Activated B cell treated with CpG ODN at 0.5 μM for 24 hours (primary cell): ENCODE data around the gene ZFP1. TPM values are rescaled to one million over a fixed set of nuclear protein-coding genes. Genes with fewer than 3 reads are reported as not detected.
"Not testable (repeated sequence)": the region's sequence is repeated elsewhere in the genome, so short reads cannot be mapped to it uniquely, and the experiment has no call there.

Source experiments
- ATAC-seq: fragments of 200-7000 bp; cut with Tn5 transposase; one replicate; pipeline ENCODE4 v1.10.0; 2021; ENCODE audit warnings: low read depth, mild to moderate bottlenecking, moderate library complexity
- CTCF ChIA-PET: fragments of 350-600 bp; sonication (Branson Sonifier 250); formaldehyde crosslinking; loops from one replicate; lab custom pipeline; 2021; ENCODE audit warnings: antibody characterized with exemption; lab: Charles Lee
- POLR2A ChIA-PET: fragments of 350-600 bp; sonication (Branson Sonifier 250); formaldehyde crosslinking; loops from one replicate; lab custom pipeline; 2021; ENCODE audit warnings: antibody characterized with exemption; lab: Charles Lee
- DNase-seq: peaks from one replicate; pipeline ENCODE4 v3.0.0; 2022
- H3K27ac Mint-ChIP-seq: one replicate; pipeline ENCODE4 v1.8.0; 2020; ENCODE audit warnings: mixed read lengths
- H3K27me3 Mint-ChIP-seq: one replicate; pipeline ENCODE4 v1.8.0; 2021; ENCODE audit warnings: mixed read lengths
- H3K36me3 Mint-ChIP-seq: one replicate; pipeline ENCODE4 v1.8.0; 2021; ENCODE audit warnings: low read depth, mixed read lengths
- H3K4me1 Mint-ChIP-seq: one replicate; pipeline ENCODE4 v1.8.0; 2021; ENCODE audit warnings: mixed read lengths
- H3K4me3 Mint-ChIP-seq: one replicate; pipeline ENCODE4 v1.8.0; 2020; ENCODE audit warnings: mild to moderate bottlenecking, mixed read lengths
- H3K9me3 Mint-ChIP-seq: one replicate; pipeline ENCODE4 v1.8.0; 2020; ENCODE audit warnings: mixed read lengths
- intact Hi-C: fragments of 100-400 bp; cut with micrococcal nuclease; formaldehyde crosslinking; loops from one replicate; pipeline ENCODE4 v1.15.1; 2024
- total RNA-seq: library from RNA; stranded (reverse); gene quantifications from 2 replicates; pipeline ENCODE4 v1.2.3, GENCODE V29; 2022
- TF ChIP-seq, protein P1 (sequence below): fragments of 200-600 bp; IDR thresholded peaks from one replicate; pipeline ENCODE4 v1.8.0; 2022; ENCODE audit warnings: antibody characterized with exemption, mild to moderate bottlenecking

Gene ZFP1
- total RNA-seq, 1 donor from 2014 or later = 15.4 TPM

DNA sequence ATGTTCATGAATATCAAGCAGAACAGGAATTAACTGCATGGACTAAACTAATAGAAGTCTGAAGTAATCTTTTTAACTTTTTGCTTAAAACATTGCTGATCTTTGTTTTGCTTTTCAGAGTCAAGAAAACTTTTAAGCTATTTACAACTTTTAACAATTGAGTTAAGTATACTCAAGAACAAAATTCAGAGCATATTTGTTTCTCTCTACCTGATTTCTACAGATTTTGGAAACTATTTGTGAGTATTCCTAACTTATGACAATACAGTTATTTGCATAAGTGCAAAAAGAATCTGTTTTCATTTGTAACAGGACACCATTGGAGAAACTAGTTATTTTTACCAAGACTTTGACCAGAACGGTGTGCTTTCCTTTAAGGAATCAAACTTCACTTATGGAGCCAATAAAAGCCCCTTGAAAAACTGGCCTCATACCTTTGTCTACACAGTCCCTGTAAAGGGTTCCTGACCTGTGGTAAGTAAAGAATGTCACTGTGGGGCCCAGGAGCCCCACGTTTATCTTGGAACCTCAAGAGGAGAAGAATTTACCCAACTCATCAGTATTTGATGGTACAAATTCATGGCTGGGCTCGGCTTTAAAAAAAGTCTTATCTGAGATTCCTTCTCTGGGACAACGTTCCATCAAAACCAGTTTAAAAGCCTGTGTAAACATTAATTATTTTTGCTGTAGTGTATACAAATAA, 20.5 kb upstream of the ZFP1 start:
- TF ChIP-seq, protein P1, sequence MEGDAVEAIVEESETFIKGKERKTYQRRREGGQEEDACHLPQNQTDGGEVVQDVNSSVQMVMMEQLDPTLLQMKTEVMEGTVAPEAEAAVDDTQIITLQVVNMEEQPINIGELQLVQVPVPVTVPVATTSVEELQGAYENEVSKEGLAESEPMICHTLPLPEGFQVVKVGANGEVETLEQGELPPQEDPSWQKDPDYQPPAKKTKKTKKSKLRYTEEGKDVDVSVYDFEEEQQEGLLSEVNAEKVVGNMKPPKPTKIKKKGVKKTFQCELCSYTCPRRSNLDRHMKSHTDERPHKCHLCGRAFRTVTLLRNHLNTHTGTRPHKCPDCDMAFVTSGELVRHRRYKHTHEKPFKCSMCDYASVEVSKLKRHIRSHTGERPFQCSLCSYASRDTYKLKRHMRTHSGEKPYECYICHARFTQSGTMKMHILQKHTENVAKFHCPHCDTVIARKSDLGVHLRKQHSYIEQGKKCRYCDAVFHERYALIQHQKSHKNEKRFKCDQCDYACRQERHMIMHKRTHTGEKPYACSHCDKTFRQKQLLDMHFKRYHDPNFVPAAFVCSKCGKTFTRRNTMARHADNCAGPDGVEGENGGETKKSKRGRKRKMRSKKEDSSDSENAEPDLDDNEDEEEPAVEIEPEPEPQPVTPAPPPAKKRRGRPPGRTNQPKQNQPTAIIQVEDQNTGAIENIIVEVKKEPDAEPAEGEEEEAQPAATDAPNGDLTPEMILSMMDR = no peak
- no peak overlapping the region for H3K4me3 Mint-ChIP-seq
- peaks cover 12% of the 10 kb centered on the region for H3K27me3 Mint-ChIP-seq
- peaks cover 5% of the 10 kb centered on the region for H3K9me3 Mint-ChIP-seq
- POLR2A ChIA-PET = no interaction called here
- H3K4me1 Mint-ChIP-seq = no peaks in the 10 kb centered on the region
- intact Hi-C loops = no loop called here
- CTCF ChIA-PET = no interaction called here
- H3K27ac Mint-ChIP-seq = no peak overlapping the region
- no peaks in the 10 kb centered on the region for H3K36me3 Mint-ChIP-seq
- no peak for ATAC-seq
- no peak for DNase-seq

DNA sequence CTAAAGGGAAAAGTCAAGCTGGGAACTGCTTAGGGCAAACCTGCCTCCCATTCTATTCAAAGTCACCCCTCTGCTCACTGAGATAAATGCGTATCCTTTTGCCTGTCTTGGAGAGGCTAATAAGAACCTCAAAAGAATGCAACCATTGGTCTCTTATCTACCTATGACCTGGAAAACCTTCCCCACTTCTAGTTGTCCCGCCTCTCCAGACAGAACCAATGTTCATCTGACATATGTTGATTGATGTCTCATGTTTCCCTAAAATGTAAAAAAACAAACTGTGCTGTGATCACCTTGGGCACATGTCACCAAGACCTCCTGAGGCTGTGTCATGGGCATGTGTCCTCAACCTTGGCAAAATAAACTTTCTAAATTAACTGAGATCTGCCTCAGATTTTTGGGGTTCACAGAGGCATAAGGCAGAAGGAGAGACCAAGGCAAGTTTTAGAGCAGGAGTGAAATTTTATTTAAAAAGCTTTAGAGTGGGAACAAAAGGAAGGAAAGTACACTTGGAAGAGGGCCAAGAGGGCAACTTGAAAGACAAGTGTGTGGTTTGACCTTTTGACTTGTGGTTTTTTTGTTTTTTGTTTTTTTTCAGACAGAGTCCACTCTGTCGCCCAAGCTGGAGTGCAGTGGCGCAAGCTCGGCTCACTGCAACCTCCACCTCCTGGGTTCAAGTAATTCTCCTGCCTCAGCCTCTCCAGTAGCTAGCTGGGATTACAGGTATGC, 18.7 kb upstream of the ZFP1 start:
- H3K27ac Mint-ChIP-seq, H3K36me3 Mint-ChIP-seq, POLR2A ChIA-PET: not testable (repeated sequence)

DNA sequence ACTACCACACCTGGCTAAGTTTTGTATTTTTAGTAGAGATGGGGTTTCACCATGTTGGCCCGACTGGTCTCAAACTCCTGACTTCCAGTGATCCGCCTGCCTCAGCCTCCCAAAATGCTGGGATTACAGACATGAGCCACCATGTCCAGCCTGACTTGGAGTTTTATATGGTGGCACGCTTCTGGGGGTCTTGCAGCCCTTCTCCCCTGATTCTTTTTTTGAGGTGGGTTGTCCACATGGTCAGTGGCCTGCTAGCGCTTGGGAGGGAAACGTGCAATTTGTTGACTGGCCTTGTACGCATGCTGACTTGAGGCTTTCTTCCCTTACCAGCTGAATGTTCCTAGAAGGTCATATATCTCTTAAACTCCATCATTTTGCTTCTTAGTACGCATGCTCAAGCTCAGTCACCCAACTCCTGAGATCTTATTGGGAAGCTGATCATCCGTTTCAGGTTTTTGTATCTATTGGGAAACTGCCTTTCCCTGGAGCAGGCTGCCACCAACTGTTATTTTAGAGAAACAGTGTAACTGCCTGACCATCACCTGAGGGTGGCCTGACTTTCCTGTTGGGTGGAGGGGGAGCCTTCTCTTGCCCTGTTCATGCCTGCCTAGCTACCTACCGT, 18.1 kb upstream of the ZFP1 start:
- H3K36me3 Mint-ChIP-seq = no peaks in the 10 kb centered on the region
- CTCF ChIA-PET = no interaction called here
- DNase-seq (no peak), ATAC-seq (no peak)
- H3K9me3 Mint-ChIP-seq = peaks cover 5% of the 10 kb centered on the region
- H3K27ac Mint-ChIP-seq = no peak overlapping the region
- no peaks in the 10 kb centered on the region for H3K4me1 Mint-ChIP-seq
- intact Hi-C loops = no loop called here
- POLR2A ChIA-PET = no interaction called here
- no peak overlapping the region for H3K4me3 Mint-ChIP-seq
- peaks cover 12% of the 10 kb centered on the region for H3K27me3 Mint-ChIP-seq
- TF ChIP-seq, protein P1 = no peak

More for the DNA sequence above, 18.7 kb upstream of the ZFP1 start:
- peaks cover 12% of the 10 kb centered on the region for H3K27me3 Mint-ChIP-seq
- CTCF ChIA-PET, ATAC-seq, H3K4me3 Mint-ChIP-seq, H3K4me1 Mint-ChIP-seq, H3K9me3 Mint-ChIP-seq, intact Hi-C loops, DNase-seq: not testable (repeated sequence)

DNA sequence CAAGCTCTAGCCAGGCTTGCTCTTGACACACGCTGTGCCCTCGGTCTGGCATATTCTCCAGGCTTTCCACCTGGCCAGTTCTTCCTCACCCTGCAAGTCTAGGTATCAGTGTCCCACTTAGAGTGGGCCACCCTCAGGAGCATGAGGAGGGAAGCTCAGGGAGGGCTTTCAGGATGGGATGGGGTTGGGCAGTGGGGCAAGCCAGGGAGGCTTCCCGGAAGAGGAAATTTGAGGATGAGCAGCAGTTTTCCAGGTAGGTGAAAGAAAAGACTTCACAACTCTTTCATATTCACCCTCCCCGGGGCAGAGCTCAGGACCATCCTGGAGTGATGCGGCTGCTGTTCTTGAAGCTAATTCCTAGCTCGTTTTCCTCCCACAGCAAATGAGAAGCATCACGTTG, 17.2 kb upstream of the ZFP1 start:
- TF ChIP-seq, protein P1 = no peak
- Mint-ChIP-seq H3K27ac (no peak overlapping the region), H3K27me3 (peaks cover 12% of the 10 kb centered on the region), H3K4me3 (no peak overlapping the region), H3K36me3 (no peaks in the 10 kb centered on the region), H3K9me3 (peaks cover 5% of the 10 kb centered on the region), H3K4me1 (no peaks in the 10 kb centered on the region)
- ChIA-PET POLR2A (no interaction called here), CTCF (no interaction called here)
- no peak for DNase-seq
- intact Hi-C loops = no loop called here
- no peak for ATAC-seq

DNA sequence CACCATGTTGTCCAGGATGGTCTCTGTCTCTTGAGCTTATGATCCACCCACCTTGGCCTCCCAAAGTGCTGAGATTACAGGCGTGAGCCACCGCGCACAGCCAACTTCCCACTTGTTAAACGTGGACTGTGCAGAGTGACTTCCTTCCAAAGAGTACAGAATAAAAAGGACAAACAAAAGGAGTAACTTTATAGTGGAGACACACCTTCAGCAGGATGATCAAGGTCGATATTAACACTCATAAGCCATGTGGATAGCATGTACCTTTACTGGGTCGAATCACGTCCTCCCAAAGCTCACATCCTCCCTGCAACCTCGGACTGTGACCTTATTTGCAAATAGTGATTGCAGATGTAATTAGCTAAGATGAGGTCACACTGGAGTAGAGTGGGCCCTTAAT, 10.1 kb upstream of the ZFP1 start:
- H3K4me3 Mint-ChIP-seq = no peak overlapping the region
- H3K27me3 Mint-ChIP-seq = peaks cover 5% of the 10 kb centered on the region
- peaks cover 8% of the 10 kb centered on the region for H3K4me1 Mint-ChIP-seq
- no peak overlapping the region for H3K27ac Mint-ChIP-seq
- no peaks in the 10 kb centered on the region for H3K36me3 Mint-ChIP-seq
- ChIA-PET CTCF (no interaction called here), POLR2A (no interaction called here)
- TF ChIP-seq, protein P1 = no peak
- DNase-seq = no peak
- no peak for ATAC-seq
- H3K9me3 Mint-ChIP-seq = no peaks in the 10 kb centered on the region
- intact Hi-C loops = no loop called here
